HL-60 (cell line): ENCODE results near the gene CTSW.
A peak's percentile ranks its signal among the peaks of the same experiment; 100 is the strongest.

Experiments used
- DNase-seq, 2 experiments: peaks; one replicate each; pipeline ENCODE4 v3.0.0-alpha.2; 2010 to 2020; ENCODE audit warnings: low read depth in 1 of 2, low spot score in 1 of 2
- H3K27ac ChIP-seq: fragments of 250-450 bp; sonication (Bioruptor Pico); replicated peaks from 2 replicates; pipeline ENCODE4 v1.5.1; 2020; ENCODE audit warnings: mild to moderate bottlenecking, moderate library complexity
- H3K27me3 ChIP-seq: fragments of 250-450 bp; sonication (Bioruptor Pico); 2 replicates; pipeline ENCODE4 v1.5.1; 2021; ENCODE audit warnings: mild to moderate bottlenecking, moderate library complexity; ENCODE audit not compliant: insufficient read depth, poor library complexity, severe bottlenecking
- H3K4me3 ChIP-seq: replicated peaks from 2 replicates; pipeline ENCODE4 v1.5.1; 2011; ENCODE audit warnings: mild to moderate bottlenecking, control low read depth, low read length; ENCODE audit not compliant: insufficient read depth
- GABPA ChIP-seq: IDR thresholded peaks from 2 replicates; pipeline ENCODE4 v1.6.1; 2012; ENCODE audit warnings: low read depth
- POLR2AphosphoS5 ChIP-seq: IDR thresholded peaks from 2 replicates; pipeline ENCODE4 v1.6.1; 2012; ENCODE audit warnings: low read depth
- SPI1 ChIP-seq: IDR thresholded peaks from 2 replicates; pipeline ENCODE4 v1.6.1; 2012; ENCODE audit warnings: low read depth, mild to moderate bottlenecking, borderline replicate concordance
- TF ChIP-seq, protein P1 (sequence below): IDR thresholded peaks from 2 replicates; pipeline ENCODE4 v1.6.1; 2012; ENCODE audit warnings: low read depth; ENCODE audit not compliant: insufficient replicate concordance
- TF ChIP-seq, protein P2 (sequence below): IDR thresholded peaks from one replicate; pipeline ENCODE4 v1.5.1; 2011; ENCODE audit warnings: low read length, control low read depth, inconsistent platforms; ENCODE audit not compliant: insufficient read depth

Gene CTSW

DNA sequence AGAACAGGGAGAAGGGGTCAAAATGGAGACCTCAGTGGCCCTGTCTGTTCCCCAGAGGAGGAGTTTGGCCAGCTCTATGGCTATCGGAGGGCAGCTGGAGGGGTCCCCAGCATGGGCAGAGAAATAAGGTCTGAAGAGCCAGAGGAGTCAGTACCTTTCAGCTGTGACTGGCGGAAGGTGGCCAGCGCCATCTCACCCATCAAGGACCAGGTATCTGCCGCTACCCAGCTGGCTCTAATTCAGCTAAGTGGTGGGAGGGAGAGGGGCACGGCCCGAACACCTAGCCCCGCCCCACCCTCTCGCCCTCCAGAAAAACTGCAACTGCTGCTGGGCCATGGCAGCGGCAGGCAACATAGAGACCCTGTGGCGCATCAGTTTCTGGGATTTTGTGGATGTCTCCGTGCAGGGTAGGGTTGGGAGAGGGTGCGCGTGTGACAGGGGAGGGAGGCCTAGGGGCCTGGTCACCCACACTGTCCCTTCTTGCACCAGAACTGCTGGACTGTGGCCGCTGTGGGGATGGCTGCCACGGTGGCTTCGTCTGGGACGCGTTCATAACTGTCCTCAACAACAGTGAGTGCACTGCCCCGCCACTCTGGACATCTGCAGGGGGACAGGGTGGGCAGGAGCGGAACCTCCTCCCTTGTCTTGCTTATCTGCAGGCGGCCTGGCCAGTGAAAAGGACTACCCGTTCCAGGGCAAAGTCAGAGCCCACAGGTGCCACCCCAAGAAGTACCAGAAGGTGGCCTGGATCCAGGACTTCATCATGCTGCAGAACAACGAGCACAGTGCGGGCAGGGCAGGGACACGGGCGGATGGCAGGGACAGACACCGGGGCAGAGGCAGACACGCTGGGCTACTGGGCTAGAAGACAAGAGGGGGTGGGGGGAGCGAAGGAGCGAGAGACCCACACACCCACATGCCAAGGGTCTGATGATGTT, 2.8 kb downstream of the CTSW start:
- no peaks in the 10 kb centered on the region for H3K27me3 ChIP-seq
- no peak for DNase-seq

DNA sequence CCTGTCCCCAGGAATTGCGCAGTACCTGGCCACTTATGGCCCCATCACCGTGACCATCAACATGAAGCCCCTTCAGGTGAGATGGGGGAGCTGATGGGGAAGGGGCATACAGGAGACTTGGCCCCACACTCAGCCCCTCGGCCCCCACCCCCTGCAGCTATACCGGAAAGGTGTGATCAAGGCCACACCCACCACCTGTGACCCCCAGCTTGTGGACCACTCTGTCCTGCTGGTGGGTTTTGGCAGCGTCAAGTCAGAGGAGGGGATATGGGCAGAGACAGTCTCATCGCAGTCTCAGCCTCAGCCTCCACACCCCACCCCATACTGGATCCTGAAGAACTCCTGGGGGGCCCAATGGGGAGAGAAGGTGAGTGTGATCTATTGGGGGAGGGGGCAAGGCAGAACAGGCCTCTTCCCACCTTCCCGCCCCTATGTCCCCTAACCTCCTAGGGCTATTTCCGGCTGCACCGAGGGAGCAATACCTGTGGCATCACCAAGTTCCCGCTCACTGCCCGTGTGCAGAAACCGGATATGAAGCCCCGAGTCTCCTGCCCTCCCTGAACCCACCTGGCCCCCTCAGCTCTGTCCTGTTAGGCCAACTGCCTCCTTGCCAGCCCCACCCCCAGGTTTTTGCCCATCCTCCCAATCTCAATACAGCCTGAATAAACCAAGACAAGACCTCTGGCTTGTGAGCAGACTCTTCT, 3.6 kb downstream of the CTSW start:
- H3K4me3 ChIP-seq, result no peak overlapping the region
- no peak for DNase-seq
- no peak for TF ChIP-seq POLR2AphosphoS5
- no peak for TF ChIP-seq GABPA
- H3K27ac ChIP-seq, result no peak overlapping the region
- H3K27me3 ChIP-seq, result no peaks in the 10 kb centered on the region

More for the DNA sequence above, 2.8 kb downstream of the CTSW start:
- H3K4me3 ChIP-seq, result no peak overlapping the region
- no peak for TF ChIP-seq SPI1
- TF ChIP-seq POLR2AphosphoS5, result no peak
- TF ChIP-seq, protein P1, sequence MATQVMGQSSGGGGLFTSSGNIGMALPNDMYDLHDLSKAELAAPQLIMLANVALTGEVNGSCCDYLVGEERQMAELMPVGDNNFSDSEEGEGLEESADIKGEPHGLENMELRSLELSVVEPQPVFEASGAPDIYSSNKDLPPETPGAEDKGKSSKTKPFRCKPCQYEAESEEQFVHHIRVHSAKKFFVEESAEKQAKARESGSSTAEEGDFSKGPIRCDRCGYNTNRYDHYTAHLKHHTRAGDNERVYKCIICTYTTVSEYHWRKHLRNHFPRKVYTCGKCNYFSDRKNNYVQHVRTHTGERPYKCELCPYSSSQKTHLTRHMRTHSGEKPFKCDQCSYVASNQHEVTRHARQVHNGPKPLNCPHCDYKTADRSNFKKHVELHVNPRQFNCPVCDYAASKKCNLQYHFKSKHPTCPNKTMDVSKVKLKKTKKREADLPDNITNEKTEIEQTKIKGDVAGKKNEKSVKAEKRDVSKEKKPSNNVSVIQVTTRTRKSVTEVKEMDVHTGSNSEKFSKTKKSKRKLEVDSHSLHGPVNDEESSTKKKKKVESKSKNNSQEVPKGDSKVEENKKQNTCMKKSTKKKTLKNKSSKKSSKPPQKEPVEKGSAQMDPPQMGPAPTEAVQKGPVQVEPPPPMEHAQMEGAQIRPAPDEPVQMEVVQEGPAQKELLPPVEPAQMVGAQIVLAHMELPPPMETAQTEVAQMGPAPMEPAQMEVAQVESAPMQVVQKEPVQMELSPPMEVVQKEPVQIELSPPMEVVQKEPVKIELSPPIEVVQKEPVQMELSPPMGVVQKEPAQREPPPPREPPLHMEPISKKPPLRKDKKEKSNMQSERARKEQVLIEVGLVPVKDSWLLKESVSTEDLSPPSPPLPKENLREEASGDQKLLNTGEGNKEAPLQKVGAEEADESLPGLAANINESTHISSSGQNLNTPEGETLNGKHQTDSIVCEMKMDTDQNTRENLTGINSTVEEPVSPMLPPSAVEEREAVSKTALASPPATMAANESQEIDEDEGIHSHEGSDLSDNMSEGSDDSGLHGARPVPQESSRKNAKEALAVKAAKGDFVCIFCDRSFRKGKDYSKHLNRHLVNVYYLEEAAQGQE, result no peak
- TF ChIP-seq, protein P2, sequence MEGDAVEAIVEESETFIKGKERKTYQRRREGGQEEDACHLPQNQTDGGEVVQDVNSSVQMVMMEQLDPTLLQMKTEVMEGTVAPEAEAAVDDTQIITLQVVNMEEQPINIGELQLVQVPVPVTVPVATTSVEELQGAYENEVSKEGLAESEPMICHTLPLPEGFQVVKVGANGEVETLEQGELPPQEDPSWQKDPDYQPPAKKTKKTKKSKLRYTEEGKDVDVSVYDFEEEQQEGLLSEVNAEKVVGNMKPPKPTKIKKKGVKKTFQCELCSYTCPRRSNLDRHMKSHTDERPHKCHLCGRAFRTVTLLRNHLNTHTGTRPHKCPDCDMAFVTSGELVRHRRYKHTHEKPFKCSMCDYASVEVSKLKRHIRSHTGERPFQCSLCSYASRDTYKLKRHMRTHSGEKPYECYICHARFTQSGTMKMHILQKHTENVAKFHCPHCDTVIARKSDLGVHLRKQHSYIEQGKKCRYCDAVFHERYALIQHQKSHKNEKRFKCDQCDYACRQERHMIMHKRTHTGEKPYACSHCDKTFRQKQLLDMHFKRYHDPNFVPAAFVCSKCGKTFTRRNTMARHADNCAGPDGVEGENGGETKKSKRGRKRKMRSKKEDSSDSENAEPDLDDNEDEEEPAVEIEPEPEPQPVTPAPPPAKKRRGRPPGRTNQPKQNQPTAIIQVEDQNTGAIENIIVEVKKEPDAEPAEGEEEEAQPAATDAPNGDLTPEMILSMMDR, result no peak
- no peak for TF ChIP-seq GABPA
- no peak overlapping the region for H3K27ac ChIP-seq

DNA sequence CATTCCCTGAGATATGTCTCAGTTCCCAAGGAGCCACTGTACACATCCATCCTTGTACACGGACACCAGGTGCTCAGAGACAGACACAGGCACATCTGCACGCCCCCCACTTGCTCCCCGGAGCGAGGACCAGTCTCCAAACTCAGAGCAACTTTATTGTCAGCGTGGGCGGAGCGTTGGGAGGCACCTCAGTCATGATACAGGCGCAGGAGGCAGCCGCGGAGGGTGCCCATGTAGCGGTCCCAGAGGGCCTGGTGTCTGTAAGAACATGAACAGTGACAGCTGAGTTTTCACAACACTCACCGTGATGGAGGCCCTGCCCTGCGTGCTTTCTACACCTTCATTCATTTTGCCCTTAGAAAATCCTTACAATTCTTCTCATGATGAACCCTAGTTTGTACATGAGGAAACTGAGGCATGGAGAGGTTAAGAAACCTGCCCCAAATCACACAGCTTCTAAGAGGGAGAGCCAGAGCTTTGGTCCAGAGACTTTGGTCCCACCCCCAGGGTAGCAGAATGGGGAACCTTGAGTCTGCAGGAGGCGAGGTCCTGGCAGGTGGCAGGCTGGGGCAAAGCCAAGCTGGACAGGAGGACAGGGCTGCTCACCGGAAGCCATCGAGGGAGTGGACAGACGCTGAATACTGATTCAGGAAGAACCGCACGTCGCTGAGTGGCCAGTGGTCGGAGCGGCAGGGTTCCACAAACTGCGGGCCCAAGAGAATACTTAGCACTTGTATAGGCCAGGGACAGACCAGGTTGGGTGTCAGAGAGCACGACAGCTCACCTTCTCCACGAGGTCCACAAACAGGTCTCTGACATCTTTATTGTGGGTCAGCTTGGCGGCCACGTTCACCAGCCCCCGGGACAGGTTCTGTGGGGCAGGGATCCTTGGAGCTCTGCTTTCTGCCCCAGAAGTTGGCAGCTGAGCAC, 4.4 kb downstream of the CTSW start:
- no peak for DNase-seq
- H3K4me3 ChIP-seq, result no peak overlapping the region
- no peak for TF ChIP-seq GABPA
- TF ChIP-seq POLR2AphosphoS5, result no peak
- H3K27me3 ChIP-seq, result no peaks in the 10 kb centered on the region
- H3K27ac ChIP-seq, result no peak overlapping the region

DNA sequence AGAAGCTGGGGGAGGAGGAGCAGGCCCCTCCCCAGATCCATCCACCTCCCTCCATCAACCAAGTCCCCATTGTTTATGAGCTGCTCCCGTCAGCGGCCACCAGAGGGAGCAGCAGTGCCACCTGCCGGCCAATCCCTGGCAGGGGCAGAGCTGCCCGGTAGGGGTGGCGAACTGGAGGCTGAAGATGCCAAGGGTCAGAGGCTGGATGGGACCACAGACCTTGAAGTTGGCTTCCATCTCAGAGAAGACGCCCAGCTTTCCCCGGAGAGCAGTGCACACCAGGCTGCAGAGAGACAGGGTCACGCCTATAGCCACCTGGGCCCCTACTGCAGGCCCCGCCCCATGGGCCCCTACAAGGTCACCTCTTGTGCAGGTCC, 5.1 kb downstream of the CTSW start:
- TF ChIP-seq POLR2AphosphoS5, result no peak
- TF ChIP-seq, protein P2, result peak; percentile 99
- no peak overlapping the region for H3K27ac ChIP-seq
- H3K4me3 ChIP-seq, result no peak overlapping the region
- no peaks in the 10 kb centered on the region for H3K27me3 ChIP-seq
- DNase-seq, result peak in 1 of 2 experiments; percentile 77

DNA sequence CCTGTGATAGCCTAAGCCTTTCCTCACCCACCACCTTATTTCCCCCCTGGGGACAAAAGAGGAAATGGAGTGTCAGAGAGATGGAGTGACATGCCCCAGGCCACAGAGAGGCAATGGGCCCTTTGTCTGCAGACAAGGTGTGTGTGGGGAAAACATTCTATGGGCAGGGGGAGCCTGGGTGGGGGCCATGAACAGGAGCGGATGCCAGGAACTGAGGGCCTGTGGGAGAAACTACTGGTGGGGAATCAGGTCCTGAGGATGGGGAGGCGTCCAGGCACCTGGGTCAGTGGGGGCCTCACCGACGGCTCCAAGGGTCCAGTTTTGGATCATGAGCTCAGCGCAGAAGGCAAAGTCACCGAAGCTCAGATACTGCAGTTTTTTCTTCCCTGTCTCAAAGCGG, 5.6 kb downstream of the CTSW start:
- DNase-seq, result no peak
- TF ChIP-seq, protein P1, result no peak
- TF ChIP-seq, protein P2, result no peak
- no peak for TF ChIP-seq SPI1
- no peak for TF ChIP-seq POLR2AphosphoS5
- no peak for TF ChIP-seq GABPA
- H3K4me3 ChIP-seq, result no peak overlapping the region
- H3K27me3 ChIP-seq, result no peaks in the 10 kb centered on the region
- no peak overlapping the region for H3K27ac ChIP-seq
